ENCODE results near the gene FBXL20.

DNA sequence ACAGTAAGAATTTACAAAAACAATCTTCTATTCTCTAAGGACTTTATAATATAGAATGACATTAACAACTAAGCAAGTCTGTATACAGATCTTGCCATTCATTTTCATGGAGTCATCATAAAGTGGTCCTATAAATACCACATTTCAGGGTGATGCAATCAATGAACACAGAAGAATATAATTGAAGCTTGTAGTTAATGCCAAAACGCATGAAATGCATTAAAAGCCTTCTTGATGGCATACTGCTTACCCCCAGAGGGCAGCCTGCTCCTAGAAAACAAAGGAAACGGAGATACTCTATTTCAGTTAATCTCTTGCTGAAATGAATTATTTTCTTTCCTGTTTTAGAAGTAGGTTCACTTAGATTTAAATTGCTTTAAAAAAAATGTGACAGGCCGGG lies 130.5 kb downstream of the FBXL20 start:
- TF ChIP-seq EP300 (IDR thresholded peaks at IDR 0.05; ENCODE audit: borderline replicate concordance in 1 of 2, control insufficient read depth in 1 of 2, low read depth in 2 of 2, low read length in 2 of 2) (no peak), TAF1 (IDR thresholded peaks at IDR 0.05; ENCODE audit: borderline replicate concordance, low read depth, low read length) (no peak)

Data from GM12878 (cell line).